HG02623 (cell line): ENCODE measurements around the gene SNX15.

ENCODE experiments used
- ATAC-seq: cut with Tn5 transposase; IDR thresholded peaks from one replicate; pipeline ENCODE4 v1.9.1; 2021; ENCODE audit warnings: moderate library complexity; ENCODE audit not compliant: unreplicated experiment

Gene SNX15

GRCh38 chr11:65083134-65083833 is 56.0 kb downstream of the SNX15 start:
- no peak for ATAC-seq

GRCh38 chr11:65083834-65084597 is 56.8 kb downstream of the SNX15 start, which contains the start of the genes CDCA5 and ZFPL1:
Gene CDCA5, minus strand, starts transcription at chr11:65084040. Its CDS starts 62 bp downstream, at chr11:65083978.
Gene ZFPL1, plus strand, starts transcription at chr11:65084222. Its CDS starts 477 bp downstream, at chr11:65084699.
- peak; percentile 62 for ATAC-seq

DNA sequence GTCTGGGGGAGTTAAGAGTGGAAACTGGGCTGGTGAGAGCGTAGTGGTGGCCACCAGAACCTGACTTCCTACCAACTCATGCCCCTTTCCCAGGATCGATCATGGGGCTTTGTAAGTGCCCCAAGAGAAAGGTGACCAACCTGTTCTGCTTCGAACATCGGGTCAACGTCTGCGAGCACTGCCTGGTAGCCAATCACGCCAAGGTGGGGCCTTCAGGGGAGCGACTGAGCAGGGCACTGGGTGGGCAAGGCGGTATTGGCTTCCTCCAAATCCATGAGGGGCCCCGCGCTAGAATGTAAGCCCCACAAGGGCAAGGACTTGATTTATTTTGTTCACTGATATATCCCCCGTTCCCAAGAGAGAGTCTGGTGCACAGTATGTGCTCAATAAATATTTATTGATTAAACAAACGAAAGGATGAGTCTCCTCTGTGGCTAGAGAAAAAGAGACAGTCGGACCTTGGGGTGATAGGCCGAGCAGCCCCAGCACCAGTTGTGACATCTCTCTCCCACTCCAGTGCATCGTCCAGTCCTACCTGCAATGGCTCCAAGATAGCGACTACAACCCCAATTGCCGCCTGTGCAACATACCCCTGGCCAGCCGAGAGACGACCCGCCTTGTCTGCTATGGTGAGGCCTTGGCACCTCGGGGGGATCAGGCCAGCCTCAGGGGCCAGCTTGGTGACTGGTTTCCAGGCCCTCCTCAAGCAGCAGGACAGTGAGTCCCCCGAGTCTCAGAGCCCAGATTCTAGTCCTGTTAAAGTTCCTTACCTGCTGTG is 57.5 kb downstream of the SNX15 start:
- peak; percentile 6 for ATAC-seq

GRCh38 chr11:65085446-65085845 is 58.2 kb downstream of the SNX15 start:
- ATAC-seq, result no peak

DNA sequence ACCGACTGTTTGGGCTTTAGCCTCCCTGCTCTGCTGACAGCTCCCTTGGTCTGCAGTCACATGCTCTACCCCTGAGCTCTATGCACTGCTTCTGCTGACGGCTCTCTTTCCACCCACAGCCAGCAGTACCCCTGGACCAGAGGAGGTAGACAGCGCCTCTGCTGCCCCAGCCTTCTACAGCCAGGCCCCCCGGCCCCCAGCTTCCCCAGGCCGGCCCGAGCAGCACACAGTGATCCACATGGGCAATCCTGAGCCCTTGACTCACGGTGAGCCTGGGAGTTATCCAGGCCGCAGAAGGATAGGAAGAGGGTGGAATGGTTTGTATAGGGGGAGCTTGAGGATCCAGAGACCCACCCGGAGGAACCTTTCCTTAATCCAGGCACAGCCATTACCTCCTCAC is 59.6 kb downstream of the SNX15 start:
- no peak for ATAC-seq

DNA sequence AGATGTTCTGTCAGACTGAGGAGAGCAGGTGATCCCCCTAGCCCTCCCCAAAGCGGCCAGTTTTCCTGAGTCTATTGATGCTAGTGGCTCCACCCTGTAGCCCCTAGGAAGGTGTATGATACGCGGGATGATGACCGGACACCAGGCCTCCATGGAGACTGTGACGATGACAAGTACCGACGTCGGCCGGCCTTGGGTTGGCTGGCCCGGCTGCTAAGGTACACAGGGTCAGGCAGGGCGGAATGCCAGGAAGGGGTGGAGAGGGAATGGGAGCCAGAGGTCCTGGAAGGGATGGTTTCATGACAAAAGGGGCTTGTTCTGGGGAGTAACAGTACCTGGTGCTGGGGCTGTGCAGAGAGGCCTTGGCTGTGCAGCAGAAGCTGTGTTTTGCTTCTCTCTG is 60.0 kb downstream of the SNX15 start:
- no peak for ATAC-seq

DNA sequence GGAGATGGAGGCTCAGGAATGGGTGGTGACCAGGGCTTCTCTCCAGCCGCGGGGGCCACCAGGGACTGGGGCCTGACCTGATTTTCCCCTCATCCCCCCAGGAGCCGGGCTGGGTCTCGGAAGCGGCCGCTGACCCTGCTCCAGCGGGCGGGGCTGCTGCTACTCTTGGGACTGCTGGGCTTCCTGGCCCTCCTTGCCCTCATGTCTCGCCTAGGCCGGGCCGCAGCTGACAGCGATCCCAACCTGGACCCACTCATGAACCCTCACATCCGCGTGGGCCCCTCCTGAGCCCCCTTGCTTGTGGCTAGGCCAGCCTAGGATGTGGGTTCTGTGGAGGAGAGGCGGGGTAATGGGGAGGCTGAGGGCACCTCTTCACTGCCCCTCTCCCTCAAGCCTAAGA is 60.6 kb downstream of the SNX15 start:
- no peak for ATAC-seq

DNA sequence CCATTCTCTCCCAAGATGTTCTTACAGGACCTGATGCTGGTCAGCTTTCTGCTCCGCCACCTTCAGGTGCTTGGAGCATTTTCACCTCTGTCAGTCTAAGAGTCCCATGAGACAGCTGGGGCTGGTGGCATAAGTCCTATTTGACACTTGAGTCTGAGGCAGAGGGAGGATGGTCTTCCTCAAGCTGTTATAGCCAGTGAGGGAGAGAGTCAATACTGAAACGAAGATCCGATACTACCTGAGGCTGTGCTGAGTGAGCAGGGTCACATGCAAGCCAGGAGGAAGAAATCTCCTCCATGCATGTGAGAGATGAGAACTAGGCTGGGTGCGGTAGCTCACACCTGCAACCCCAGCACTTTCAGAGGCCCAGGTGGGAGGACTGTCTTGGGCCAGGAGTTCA is 62.4 kb downstream of the SNX15 start:
- no peak for ATAC-seq
